Measurements from ENCODE around the gene TTYH1. TPM values are rescaled to one million over a fixed set of nuclear protein-coding genes. Genes with fewer than 3 reads are reported as not detected.

TTYH1 gene
- total and polyA plus RNA-seq, 2 of the 8 experiments (the other 6 are each of a cell fraction or from before 2014, with no cell fraction given) = 26.7 to 46.5 TPM

GRCh38 chr19:54436628-54437252, 21.5 kb downstream of the TTYH1 start:
- Histone ChIP-seq H3K23ac (ENCODE audit: insufficient read length) (no peak overlapping the region), H2BK120ac (replicated peaks; ENCODE audit: low read depth, low read length) (no peak overlapping the region), H3K4me3 (ENCODE audit: extremely low read depth in 1 of 4, insufficient read depth in 2 of 4, low read depth in 3 of 4, low read length in 4 of 4) (peak overlapping the region in 1 of 4 experiments; percentile 20; a peak in 1 of 8 replicates), H2BK5ac (ENCODE audit: low read depth, low read length) (0 out of 2 replicates have a peak overlapping the region, but pooled peaks have one; percentile 81), H3K27ac (ENCODE audit: low read depth, low read length) (no peak overlapping the region), H3K56ac (replicated peaks; ENCODE audit: insufficient read length, low read depth, low read length) (no peak overlapping the region), H3K27me3 (replicated peaks in 1 of 4; ENCODE audit: control insufficient read depth in 3 of 4, extremely low read depth in 1 of 4, insufficient read depth in 3 of 4, low read length in 3 of 4) (peaks cover 0 to 2% (median 0%) of the 10 kb centered on the region in 4 experiments; a peak in 1 of 7 replicates), H2BK20ac (ENCODE audit: low read length) (0 out of 2 replicates have a peak overlapping the region, but pooled peaks have one; percentile 61), H3K4ac (replicated peaks; ENCODE audit: insufficient read length, low read depth, low read length) (no peak overlapping the region), H2AK5ac (ENCODE audit: low read depth, low read length) (no peak overlapping the region), H3K9ac (replicated peaks in 1 of 4; ENCODE audit: extremely low read depth in 1 of 4, low read depth in 3 of 4, low read length in 3 of 4) (no peak overlapping the region), H4K8ac (ENCODE audit: extremely low read depth, insufficient read depth, low read length) (no peak overlapping the region), H2AFZ (ENCODE audit: low read length) (no peak overlapping the region), H3K4me2 (ENCODE audit: insufficient read depth in 1 of 2, low read depth in 2 of 2, low read length in 2 of 2) (peak overlapping the region in 1 of 2 experiments; percentile 11; a peak in 1 of 4 replicates), H3K14ac (ENCODE audit: insufficient read length) (no peak overlapping the region), H4K5ac (ENCODE audit: insufficient read length, low read depth, low read length) (no peak overlapping the region), H3K4me1 (replicated peaks in 1 of 4; ENCODE audit: control insufficient read depth in 3 of 4, insufficient read depth in 4 of 4, low read length in 3 of 4) (peaks cover 0 to 27% (median 20%) of the 10 kb centered on the region in 4 experiments; a peak in 6 of 7 replicates), H3K9me3 (ENCODE audit: insufficient read depth in 2 of 2, low read depth in 1 of 2, low read length in 1 of 2) (no peaks in the 10 kb centered on the region), H3K23me2 (ENCODE audit: low read depth, low read length) (peaks cover 1% of the 10 kb centered on the region; the same call in 1 of the 2 replicates), H3K79me1 (ENCODE audit: low read depth, low read length) (peaks cover 7% of the 10 kb centered on the region; the same call in 1 of the 2 replicates), H3K79me2 (ENCODE audit: control insufficient read depth in 1 of 2, insufficient read depth in 2 of 2, low read length in 2 of 2) (no peaks in the 10 kb centered on the region), H4K20me1 (replicated peaks in 1 of 2; ENCODE audit: control insufficient read depth in 1 of 2, insufficient read depth in 2 of 2, low read length in 2 of 2) (peaks cover 11 to 20% of the 10 kb centered on the region in 2 experiments), H2BK15ac (ENCODE audit: low read length) (no peak overlapping the region), H2BK12ac (ENCODE audit: low read depth, low read length) (0 out of 2 replicates have a peak overlapping the region, but pooled peaks have one; percentile 84), H4K91ac (replicated peaks; ENCODE audit: insufficient read length, low read length) (no peak overlapping the region), H3K36me3 (ENCODE audit: control insufficient read depth in 2 of 4, insufficient read depth in 4 of 4, low read length in 3 of 4) (peaks cover 0 to 6% (median 0%) of the 10 kb centered on the region in 4 experiments; a peak in 1 of 8 replicates), H3K18ac (ENCODE audit: extremely low read depth, low read length) (0 out of 2 replicates have a peak overlapping the region, but pooled peaks have one; percentile 83)
- POLR2A ChIA-PET (ENCODE audit: partially characterized antibody) = interaction anchor here (0.8 to 13.5 kb wide), 12 partner anchors 9 to 229 kb away, joined by 3 to 133 read pairs (median 4); partner anchors contain the start of genes LENG8 and TTYH1
- FAIRE-seq (no peak), DNase-seq (ENCODE audit: low read depth in 1 of 2, low spot score in 2 of 2) (no peak)
- 76% methylated on average over 9 of the region's 10 CpGs; no CpG with 5 or more reads in 1 of the 2 experiments for WGBS, 2 experiments (ENCODE audit: extremely low coverage in 1 of 2, insufficient coverage in 1 of 2, insufficient read length in 1 of 2, insufficient replicate concordance in 2 of 2, low coverage in 1 of 2, low lambda C conversion rate in 2 of 2, missing lambda C conversion rate in 1 of 2)
- CTCF ChIA-PET (ENCODE audit: partially characterized antibody) = interaction anchor here (0.6 to 7.4 kb wide), 10 partner anchors 8 to 1706 kb away, joined by 3 to 109 read pairs (median 12); partner anchors contain the start of gene LENG8
- TF ChIP-seq EGR1 (IDR thresholded peaks at IDR 0.05; ENCODE audit: borderline replicate concordance, low read depth, low read length) (no peak), SRF (IDR thresholded peaks at IDR 0.05; ENCODE audit: low read depth, low read length) (no peak), NRF1 (IDR thresholded peaks at IDR 0.05; ENCODE audit: low read depth, low read length) (no peak), HDAC2 (IDR thresholded peaks at IDR 0.05; ENCODE audit: borderline replicate concordance in 1 of 2, low read depth in 2 of 2, low read length in 2 of 2) (no peak), JUN (IDR thresholded peaks at IDR 0.05; ENCODE audit: low read depth, low read length) (no peak), RFX5 (IDR thresholded peaks at IDR 0.05; ENCODE audit: borderline replicate concordance, low read depth, low read length) (no peak), YY1 (IDR thresholded peaks at IDR 0.05; ENCODE audit: low read depth, low read length) (no peak), GABPA (IDR thresholded peaks at IDR 0.05; ENCODE audit: borderline replicate concordance, insufficient read depth, low read length) (no peak), USF2 (IDR thresholded peaks at IDR 0.05; ENCODE audit: low read length) (no peak), MAX (IDR thresholded peaks at IDR 0.05) (no peak)

All from H1 (cell line).